ENCODE data around the gene RHOH. TPM values are rescaled to one million over a fixed set of nuclear protein-coding genes. Genes with fewer than 3 reads are reported as not detected.
"Not testable (repeated sequence)": the region's sequence is repeated elsewhere in the genome, so short reads cannot be mapped to it uniquely, and the experiment has no call there.

RHOH gene
- total RNA-seq, 1 donor from 2014 or later: not detected

DNA sequence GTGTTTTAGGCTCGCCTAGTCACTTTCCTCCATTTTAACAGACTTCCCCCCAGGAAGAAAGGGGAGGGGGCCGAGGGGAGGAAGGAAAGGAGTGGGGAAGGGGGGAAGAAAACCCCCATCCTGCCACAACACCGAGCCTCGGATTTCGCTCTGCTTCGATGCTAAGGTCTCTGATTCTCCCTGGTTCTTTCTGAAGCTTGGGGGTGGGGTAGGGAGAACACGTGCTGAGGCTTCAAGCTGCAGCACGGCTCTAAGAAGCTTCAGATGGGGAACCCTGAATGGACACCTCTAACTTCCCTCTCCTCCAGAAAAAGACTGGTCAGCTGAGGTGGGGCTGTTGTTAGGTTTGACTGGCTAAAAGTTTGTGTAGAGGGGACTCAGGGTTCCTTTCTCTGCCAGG, 61.8 kb downstream of the RHOH start:
- DNase-seq (ENCODE audit: low read depth, low spot score): no peak

DNA sequence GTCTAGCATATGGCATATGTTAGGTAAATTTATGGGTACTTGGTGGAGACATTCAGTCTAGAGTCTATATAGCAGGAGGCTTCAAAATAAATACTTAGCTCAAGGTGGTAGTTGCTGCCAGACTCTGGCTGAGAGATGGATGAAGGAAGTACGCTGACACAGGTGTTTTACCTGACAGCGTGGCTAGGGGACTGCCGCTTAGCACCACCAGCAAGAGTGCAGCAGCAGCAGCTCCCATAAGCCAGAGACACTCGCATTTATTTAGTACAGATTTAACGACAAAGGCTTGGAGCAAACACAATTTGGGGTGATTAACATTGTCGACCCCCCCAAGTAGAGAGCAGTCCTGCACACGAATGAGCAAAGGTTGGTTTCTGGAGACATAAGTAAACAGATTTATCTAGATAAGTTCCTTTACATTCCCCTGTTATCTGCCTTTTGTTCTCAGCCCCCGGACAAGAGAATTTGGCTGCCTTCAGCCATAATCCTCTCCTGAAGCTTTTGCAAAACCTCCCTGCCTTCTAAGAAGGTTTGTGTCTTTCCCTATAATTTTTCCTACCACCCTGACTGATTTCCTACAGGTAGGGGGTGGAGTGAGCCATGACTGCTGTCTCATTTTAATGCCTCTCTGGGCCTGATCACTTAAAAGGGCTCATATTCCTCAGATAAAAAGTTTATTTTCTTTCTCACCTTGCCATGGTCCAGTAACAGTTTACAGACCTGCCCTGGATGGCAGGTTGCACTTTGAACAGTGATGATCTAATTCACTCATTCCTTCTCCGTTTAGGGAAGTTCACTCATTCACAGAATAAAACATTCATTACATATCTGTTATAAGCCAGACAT, 64.6 kb downstream of the RHOH start:
- DNase-seq (ENCODE audit: low read depth, low spot score): no peak

DNA sequence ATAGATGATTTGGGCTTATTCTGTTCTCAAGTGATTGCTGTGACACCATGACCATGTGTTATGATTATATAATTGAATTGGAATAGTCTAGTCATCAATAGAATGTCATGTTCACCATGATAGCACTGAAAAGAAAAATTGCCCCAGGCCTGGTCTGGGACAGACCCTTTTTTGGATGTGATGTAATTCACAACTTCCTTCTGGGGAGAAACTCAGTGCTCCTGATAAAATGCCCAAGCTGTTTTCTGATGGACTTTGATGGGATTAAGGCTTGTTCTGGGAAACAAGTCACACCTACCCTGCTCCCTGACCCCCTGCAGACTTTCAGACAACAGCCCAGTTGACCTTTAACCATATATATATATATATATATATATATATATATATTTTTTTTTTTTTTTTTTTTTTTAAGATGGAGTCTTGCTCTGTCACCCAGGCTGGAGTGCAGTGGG, 65.3 kb downstream of the RHOH start:
- DNase-seq (ENCODE audit: low read depth, low spot score): no peak

DNA sequence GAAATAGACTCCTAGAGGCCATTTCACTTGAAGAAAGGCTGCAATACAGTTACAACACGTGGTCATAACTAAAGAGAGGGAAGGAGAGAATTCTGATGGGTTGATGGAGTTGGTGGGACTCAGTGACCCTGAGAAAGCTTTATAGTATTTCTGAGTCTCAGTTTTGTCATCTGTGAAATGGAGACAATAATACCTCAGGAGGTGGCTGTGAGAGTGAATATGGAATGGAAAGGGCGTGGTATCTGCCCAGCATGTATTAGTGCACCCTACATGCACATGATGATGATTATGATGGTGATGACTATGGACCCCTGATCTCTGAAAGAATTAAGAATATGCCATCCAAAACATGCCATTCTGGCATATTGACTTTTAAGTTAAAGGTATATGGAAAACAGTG, 66.0 kb downstream of the RHOH start:
- no peak for DNase-seq (ENCODE audit: low read depth, low spot score)

DNA sequence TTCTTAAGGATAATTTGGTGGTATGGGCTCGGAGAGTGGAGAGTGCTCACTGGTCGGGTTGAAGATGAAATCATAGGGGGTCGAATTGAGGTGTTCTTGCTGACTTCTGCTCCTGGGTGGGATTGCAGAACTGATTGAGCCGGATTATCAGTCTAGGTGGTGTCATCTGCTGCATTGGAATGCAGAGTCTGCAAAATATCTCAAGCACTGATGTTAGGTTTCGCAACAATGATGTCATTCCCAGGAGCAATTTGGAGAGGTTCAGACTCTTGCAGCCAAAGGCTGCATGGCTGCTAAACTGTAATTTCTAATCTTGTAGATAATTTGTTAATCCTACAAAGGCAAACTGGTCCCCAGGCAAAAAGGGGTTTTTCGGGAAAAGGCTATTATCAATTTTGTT, 67.7 kb downstream of the RHOH start:
- DNase-seq (ENCODE audit: low read depth, low spot score): no peak

DNA sequence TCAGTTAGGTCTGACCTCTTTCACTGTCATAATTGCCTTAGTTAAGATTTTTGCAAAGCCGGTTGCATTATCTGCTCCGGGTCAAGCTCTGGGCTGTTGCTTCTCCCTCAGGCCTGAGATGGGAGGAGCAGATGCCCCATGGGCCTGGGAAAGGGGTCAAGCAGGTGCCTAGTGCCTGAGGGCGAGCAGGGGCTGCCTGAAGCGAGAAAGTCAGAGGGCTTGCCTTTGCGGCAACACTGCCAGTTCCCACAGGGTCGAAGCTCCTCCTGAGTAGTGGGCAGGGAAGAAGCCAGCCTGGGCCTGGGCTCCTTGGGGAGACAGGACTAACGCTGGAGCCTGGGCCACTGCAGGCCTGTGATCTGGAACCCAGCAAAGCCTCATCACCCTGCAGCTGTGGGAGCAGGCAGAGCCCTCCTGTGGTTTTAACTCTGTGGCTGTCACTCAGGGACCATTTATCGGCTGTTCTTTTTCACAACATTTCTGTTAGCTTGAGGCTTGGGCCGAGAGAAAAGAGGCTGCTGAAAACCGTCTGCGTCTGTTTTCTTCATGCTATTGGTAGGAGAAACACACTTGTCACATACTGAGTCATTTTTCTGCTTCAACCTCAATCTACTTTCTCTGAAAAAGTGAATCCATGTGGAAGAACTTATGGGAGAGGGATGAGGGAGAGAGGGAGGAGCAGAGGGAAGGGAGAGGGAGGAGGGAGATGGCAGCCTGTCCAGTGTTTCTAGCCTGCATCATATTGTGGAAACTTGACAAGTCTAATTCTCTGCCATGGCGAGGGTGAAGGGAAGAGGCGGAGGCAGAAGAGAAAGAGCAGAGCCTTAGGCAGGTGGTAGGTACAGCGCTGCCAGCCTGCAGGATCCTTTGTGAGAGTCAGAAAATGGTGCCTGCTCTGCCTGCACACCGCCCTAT, 68.4 kb downstream of the RHOH start:
- DNase-seq (ENCODE audit: low read depth, low spot score): no peak

DNA sequence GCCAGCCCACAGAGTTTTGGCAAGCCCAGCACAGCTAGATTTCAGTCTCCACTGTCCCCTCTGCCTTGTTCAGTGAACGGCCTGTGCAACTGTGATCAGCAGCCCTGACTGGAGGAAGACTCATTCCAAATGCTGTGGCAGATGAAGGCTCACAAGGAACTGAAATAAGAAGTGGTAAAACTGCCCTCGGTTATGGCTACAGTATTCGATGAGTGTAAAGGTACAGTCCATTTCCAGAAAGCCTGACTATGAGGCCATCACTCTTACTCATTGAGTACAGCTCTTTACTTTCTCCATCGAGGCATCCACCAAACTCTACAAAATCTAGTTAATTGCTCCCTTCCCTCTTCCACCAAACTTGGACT, 69.1 kb downstream of the RHOH start:
- DNase-seq (ENCODE audit: low read depth, low spot score): no peak

DNA sequence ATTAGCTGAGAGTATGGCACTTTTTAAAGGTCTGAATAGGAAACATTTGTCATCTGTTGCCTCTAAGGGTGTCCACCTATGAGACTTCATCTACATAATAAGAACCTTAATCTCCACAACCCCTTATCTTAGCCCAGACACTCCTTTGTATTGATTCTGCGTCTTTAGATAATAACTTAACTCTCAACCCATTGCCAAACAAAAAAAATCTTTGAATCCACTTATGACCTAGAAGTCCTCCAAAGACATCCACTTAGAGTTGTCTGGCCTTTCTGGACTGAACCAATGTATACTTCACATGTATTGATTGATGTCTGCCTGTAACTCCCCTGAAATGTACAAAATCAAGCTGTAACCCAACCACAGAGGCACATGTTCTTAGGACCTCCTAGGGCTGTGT, 72.3 kb downstream of the RHOH start:
- no peak for DNase-seq (ENCODE audit: low read depth, low spot score)

DNA sequence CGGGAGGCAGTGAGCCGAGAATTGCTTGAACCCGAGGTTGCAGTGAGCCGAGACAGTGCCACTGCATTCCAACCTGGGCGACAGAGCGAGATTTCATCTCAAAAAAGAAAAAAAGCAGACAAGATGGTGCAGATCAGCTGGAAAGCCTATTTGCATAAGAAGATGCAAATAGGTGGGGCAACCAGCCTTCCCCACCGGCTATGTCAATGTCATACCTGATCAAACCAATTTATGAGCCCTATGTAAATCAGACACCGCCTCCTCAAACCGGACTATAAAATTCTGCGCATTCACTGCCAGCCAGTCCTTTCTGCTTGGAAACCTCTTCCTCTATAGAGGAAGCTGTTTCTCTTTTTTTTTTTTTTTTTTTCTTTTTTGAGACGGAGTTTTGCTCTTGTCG, 73.8 kb downstream of the RHOH start:
- no peak for DNase-seq (ENCODE audit: low read depth, low spot score)

DNA sequence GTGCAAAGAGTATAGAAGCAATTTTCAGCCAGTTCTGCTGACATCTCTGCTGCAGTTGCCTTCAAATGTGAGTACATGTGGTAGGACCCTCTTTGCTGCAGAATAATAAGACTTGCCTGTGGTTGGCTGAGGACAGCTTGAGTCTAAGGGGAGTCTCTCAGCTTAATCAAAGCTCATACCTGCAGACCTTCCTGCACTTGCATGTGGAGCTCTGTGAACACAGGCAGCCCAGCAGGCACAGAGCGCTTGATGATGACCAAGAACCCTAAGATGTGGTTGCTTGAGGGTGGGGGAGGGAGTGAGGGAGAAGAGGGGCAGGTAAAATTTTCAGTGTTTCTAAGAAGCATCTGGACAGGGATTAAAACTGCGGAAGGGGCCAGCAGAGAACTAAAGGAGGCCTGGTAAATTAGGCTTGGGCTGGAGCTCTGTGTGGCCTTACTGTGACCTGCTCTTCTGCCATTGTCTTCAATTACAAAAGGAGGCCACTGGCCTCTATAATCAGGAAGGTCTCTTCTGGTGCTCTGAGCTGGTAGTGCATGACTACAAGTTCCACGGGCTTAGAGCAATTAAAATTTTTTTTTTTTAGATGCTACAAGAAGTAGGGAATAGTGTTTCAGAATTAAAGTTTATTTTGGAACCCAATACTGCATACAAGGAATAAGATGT, 78.4 kb downstream of the RHOH start:
- DNase-seq (ENCODE audit: low read depth, low spot score): no peak

DNA sequence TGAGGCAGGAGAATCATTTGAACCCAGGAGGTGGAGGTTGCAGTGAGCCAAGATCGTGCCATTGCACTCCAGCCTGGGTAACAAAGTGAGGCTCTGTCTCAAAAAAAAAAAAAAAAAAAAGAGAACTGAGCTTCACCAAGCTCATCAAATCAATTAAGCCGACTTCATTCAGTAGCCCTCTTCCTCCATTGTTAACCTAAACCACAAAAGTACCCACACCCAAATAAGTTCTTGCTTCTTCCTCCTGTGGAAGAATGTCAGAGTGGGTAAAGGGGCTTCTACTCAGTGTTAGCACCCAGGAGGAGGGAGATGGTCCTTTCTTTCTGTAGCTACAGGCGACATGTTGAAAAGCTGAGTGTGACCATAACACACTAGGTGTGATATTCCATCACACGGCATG, 79.7 kb downstream of the RHOH start:
- DNase-seq (ENCODE audit: low read depth, low spot score): no peak

DNA sequence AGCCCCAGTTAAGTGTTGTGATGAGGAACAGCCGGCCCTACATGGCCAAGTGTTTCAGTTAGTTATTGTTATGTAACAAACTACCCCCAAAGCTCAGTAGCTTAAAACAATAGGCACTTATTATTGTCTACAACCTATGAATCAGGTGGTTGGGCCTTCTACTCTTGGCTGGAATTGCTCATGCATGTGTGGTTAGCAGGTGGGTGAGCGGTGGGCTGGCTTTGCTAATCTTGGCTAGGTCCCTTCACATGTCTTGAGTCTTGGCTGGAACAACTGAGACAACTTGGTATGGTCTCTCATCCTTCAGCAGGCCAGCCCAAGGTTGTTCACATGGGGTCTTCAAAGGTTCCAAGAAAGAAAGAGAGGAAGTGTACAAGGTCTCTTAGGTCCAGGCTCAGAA, 83.8 kb downstream of the RHOH start:
- no peak for DNase-seq (ENCODE audit: low read depth, low spot score)

DNA sequence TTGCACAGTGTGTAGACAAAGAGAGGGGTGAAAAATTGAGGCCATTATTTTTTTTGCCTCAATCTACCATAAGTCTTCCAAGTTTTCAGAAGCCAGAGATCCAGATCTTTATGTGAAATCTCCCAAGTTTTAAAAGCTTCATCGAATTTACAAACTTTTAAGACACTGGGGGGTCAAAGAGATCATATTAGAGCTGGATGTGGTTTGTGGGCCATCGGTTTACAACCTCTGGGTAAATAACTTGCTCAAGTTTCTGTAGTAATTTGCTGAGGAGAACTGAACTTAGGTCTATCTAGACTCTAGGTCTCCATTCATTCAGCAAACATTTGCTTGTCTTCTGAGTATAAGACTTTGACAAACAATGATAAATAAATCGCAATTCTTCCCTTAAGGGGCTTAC, 84.3 kb downstream of the RHOH start:
- no peak for DNase-seq (ENCODE audit: low read depth, low spot score)

DNA sequence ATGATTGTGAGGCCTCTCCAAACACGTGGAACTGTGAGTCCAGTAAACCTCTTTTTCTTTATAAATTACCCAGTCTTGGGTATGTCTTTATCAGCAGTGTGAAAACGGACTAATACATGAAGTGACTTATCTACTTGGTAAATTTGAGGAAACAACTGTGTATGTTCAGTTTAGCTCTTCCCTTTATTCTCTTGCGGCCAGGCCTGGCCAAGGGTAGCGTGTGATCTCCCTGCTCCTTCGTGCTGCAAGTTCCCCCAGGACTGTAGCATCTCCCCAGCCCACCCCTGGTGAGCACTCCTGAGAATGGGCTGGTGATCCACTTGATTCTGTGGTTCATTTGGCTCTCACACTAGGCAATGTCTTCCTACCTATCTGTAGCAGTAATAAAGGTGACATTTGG, 85.1 kb downstream of the RHOH start:
- no peak for DNase-seq (ENCODE audit: low read depth, low spot score)

DNA sequence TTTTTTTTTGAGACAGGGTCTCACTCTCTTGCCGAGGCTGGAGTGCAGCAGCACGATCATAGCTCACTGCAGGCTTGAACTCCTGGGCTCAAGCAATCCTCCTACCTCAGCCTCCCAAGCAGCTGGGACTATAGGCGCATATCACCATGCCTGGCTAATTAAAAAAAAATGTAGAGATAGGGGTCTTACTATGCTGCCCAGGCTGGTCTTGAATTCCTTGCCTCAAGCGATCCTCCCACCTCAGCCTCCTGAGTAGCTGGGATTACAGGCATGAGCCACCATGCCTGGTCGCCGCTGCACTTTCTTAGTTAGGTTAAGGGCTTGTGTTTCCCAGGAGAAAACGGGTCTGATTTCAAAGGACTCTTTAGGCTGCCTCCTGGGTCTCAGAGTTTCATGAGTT, 86.0 kb downstream of the RHOH start:
- DNase-seq (ENCODE audit: low read depth, low spot score): not testable (repeated sequence)

DNA sequence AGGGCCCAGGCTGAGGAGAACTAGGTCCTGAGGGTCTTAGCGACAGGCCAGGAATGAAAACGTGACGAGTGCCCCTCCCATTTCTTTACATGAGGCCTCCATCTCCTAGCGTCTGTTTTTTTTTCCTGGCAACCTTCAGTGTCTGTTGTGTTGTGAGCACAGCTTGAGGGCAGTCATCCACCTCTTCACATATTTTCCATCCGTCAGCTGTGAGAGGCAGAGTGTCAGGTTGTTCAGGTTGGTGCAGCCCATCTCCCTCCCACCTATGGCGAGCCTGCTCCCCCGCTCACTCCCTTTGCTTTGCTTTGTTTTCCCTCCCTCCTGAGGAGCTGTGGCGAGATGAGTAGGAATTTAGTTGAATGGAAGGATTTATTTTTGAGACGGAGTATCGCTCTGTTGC, 86.6 kb downstream of the RHOH start:
- no peak for DNase-seq (ENCODE audit: low read depth, low spot score)

DNA sequence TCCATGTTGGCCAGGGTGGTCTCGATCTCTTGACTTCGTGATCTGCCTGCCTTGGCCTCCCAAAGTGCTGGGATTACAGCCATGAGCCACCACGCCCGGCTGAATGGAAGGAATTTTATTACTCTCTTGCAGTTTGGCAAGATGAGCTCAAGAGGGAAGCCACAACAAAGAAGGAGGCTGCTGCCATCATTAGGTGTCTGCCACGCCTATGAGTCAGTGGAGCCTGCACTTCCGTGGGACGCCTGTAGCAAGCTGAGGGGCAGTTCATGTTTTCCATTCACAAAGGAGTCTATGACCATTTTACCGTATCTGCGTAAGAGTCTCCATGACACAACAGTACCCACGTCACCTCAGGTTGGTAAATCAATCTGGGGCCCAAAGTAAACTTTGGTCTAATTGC, 87.1 kb downstream of the RHOH start:
- DNase-seq (ENCODE audit: low read depth, low spot score): no peak

DNA sequence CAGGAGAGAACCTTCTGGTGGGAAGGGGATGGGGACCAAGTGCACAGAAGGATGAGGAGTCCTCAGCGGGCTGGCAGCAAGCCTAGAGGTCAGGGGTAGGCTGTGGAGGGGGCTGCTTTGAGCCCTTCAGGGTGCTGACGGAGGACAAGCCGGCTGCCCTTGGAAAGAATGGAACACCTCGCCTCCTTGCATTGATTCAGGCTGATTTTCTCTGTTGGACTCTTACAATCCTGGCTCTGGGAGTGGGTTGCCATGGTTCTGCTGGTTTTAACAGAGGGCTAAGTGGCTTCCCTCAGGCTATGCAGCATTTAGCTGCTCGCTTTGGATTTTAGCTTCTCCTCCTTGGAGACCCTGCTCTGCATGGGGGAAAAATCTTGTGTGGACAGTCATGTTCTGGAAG, 88.9 kb downstream of the RHOH start:
- DNase-seq (ENCODE audit: low read depth, low spot score): no peak

DNA sequence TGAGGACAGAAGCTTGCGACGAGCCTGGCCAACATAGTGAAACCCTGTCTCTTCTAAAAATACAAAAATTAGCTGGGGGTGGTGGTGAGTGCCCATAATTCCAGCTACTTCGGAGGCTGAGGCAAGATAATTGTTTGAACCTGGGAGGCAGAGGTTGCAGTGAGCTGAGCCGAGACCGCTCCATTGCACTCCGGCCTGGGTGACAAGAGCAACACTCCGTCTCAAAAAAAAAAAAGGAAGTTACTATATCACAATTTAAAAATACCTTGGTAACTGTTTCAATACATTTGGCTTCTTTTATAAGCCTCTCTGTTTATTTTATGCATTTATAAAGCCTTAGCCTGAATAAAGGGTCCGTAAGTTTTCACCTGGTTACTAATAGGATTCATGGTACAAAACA, 91.7 kb downstream of the RHOH start:
- no peak for DNase-seq (ENCODE audit: low read depth, low spot score)

DNA sequence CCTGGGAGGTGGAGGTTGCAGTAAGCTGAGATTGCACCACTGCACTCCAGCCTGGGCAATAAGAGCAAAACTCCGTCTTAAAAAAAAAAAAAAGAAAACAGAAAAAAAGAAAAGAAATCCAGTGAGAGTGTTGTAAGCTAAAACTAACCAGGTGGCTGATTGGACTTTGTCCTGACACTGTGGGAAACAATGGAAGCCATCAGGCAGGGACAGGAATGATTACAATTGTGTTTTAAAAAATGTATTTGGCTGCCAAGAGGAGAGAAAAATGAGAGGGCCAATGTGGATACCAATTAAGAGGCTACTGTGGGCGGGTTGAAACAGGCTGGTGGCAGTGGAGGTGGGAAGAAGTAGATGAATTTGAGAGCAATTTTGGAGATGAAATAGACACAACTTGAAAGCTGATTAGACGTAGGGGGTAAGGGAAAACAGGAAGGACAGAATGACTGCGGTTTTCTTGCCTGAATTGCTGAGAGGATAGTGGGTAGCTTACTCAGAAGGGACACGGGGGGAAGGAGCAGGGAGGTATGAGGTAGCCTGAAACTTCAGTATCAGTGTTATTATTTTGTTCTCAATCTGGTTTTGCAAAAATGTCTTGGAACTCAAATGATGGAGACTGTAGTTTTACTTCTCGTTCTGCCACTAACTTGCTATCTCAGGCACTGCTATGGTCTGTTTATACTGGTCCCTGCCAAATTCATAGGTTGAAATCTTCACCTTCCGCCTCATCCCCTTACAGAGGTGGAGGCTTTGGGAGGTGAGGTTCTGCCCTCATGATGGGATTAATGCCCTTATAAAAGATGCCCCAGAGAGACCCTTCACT, 92.7 kb downstream of the RHOH start:
- DNase-seq (ENCODE audit: low read depth, low spot score): no peak

DNA sequence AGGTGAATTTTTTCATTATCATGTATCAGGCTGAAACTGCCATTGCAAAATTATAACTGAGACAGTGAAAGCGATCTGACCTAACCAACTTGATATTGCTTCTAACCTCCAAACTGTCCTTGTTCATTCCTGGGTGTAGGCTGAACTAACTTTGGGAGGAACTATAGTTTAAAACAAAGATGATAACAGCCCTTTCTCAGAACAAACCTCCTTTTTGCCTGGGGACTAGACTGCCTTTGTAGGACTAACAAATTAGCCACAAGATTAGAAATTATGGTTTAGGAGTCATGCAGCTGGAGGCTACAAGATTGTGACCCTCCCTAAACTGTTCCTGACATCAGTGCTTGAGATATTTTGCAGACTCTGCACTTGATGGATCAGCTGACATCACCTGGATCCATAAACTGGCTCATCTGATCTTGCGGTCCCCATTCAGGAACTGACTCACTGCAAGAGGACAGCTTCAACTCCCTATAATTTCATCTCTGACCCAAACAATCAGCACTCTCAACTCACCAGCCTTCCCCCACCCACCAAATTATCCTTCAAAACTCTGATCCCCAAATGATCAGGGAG, 93.9 kb downstream of the RHOH start:
- not testable (repeated sequence) for DNase-seq (ENCODE audit: low read depth, low spot score)
